Measurements from ENCODE around the gene SNRNP25. TPM values are rescaled to one million over a fixed set of nuclear protein-coding genes. Genes with fewer than 3 reads are reported as not detected.

Gene SNRNP25
- total and polyA plus RNA-seq, 4 experiments from 2014 or later, result 10.0 to 20.1 (median 11.3) TPM

- CTCF ChIA-PET (ENCODE audit: partially characterized antibody), result interaction anchor here (1.8 kb wide), 2 partner anchors 17 to 27 kb away, joined by 6 read pairs; no protein-coding TSS in a partner anchor
- H3K36me3 Mint-ChIP-seq, result peaks cover 0 to 5% of the 10 kb centered on the region in 2 donors
- H3K27me3 ChIP-seq (ENCODE audit: insufficient read depth, low read length), result no peaks in the 10 kb centered on the region
- no peaks in the 10 kb centered on the region for H3K9me3 Mint-ChIP-seq
- peaks cover 16 to 53% (median 37%) of the 10 kb centered on the region in 4 donors for H3K4me1 Mint-ChIP-seq
- H3K27me3 Mint-ChIP-seq, result peaks cover 2 to 3% of the 10 kb centered on the region in 2 donors
- peak overlapping the region in 1 of 2 donors; percentile 49 for H3K4me3 ChIP-seq (ENCODE audit: low read length in 2 of 2)
- peak overlapping the region in 5 of 7 donors; percentile 68 to 91 (median 86) for H3K27ac Mint-ChIP-seq
- H3K27ac ChIP-seq (ENCODE audit: low read depth, low read length), result no peak overlapping the region
- intact Hi-C loops (cut with micrococcal nuclease), result no loop called here
- H3K4me3 Mint-ChIP-seq, result peak overlapping the region; percentile 86 to 91 (median 90)
- POLR2A ChIA-PET (ENCODE audit: partially characterized antibody), result interaction anchor here (1.1 kb wide), 1 partner anchor 12 kb away, joined by 3 read pairs; no protein-coding TSS in a partner anchor
- peaks cover 36% of the 10 kb centered on the region for H3K4me1 ChIP-seq (ENCODE audit: insufficient read depth, low read length)
- H3K36me3 ChIP-seq (ENCODE audit: insufficient read depth, low read length), result peaks cover 5% of the 10 kb centered on the region
- no peaks in the 10 kb centered on the region for H3K9me3 ChIP-seq (ENCODE audit: control insufficient read depth in 1 of 2, low read length in 2 of 2)
- DNase-seq, result no peak
Observed at GRCh38 chr16:79151-80054, 25.8 kb downstream of the SNRNP25 start.

GRCh38 chr16:83060-83603 is 29.5 kb downstream of the SNRNP25 start:
- Histone ChIP-seq H3K27me3 (ENCODE audit: insufficient read depth, low read length) (no peaks in the 10 kb centered on the region), H3K4me1 (ENCODE audit: insufficient read depth, low read length) (peaks cover 29% of the 10 kb centered on the region), H3K9me3 (ENCODE audit: control insufficient read depth in 1 of 2, low read length in 2 of 2) (no peaks in the 10 kb centered on the region), H3K27ac (ENCODE audit: low read depth, low read length) (no peak overlapping the region), H3K4me3 (ENCODE audit: low read length in 2 of 2) (no peak overlapping the region), H3K36me3 (ENCODE audit: insufficient read depth, low read length) (peaks cover 5% of the 10 kb centered on the region)
- no peaks in the 10 kb centered on the region for H3K27me3 Mint-ChIP-seq
- CTCF ChIA-PET (ENCODE audit: partially characterized antibody), result interaction anchor here (3.0 kb wide), 1 partner anchor 14 kb away, joined by 9 read pairs; no protein-coding TSS in a partner anchor
- POLR2A ChIA-PET (ENCODE audit: partially characterized antibody), result no interaction called here
- no peaks in the 10 kb centered on the region for H3K9me3 Mint-ChIP-seq
- H3K27ac Mint-ChIP-seq, result peak overlapping the region in 3 of 7 donors; percentile 42 to 75 (median 46)
- H3K4me1 Mint-ChIP-seq, result peaks cover 13 to 45% (median 30%) of the 10 kb centered on the region in 4 donors
- intact Hi-C loops (cut with micrococcal nuclease), result no loop called here
- H3K36me3 Mint-ChIP-seq, result peaks cover 4 to 27% of the 10 kb centered on the region in 2 donors
- DNase-seq, result no peak
- H3K4me3 Mint-ChIP-seq, result no peak overlapping the region

DNA sequence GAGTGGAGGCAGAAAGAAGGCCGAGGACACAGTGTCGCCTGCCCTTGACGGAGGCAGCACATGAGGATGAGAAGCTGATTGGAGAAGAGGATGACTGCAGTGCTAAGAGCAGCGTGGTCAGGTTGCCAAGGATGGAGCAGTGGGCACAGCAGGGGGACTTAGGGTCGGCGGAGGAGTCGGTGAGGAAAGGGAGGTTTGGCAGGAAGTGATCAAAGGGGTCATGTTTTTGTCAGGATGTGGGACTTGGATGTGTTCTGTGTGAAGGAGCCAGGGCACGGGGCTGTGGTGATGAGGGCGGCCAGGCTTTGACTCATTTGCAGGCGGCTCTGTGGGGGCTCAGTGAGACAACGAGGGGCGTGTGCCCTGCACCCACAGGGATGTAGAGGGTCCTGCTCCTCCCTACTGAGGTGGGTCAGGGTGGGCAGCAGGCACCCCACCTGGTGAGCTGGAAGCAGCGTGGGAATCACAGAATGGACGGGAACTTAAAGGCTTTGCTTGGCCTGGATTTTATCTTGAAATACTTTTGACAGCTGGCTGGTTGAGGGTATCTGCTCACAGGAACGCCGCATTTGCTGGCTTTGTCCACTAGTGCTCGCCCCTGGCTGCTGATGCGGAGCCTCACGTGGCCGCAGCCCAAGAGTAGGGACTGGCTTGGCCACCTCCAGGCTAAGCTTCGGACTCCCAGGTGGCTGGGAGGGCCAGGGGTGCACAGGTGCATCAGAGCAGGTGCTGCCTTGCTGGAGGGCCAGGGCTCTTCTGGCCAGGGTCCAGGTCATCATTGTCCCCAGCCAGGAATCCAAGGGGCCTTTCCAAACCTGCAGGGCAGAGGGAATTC is 30.4 kb downstream of the SNRNP25 start:
- Mint-ChIP-seq H3K4me3 (peak overlapping the region in 6 of 8 donors; percentile 4 to 79 (median 56)), H3K4me1 (peaks cover 13 to 39% (median 24%) of the 10 kb centered on the region in 4 donors), H3K27ac (peak overlapping the region; percentile 9 to 95 (median 77)), H3K9me3 (no peaks in the 10 kb centered on the region), H3K36me3 (peaks cover 4 to 29% of the 10 kb centered on the region in 2 donors), H3K27me3 (no peaks in the 10 kb centered on the region)
- DNase-seq, result no peak
- Histone ChIP-seq H3K9me3 (ENCODE audit: control insufficient read depth in 1 of 2, low read length in 2 of 2) (no peaks in the 10 kb centered on the region), H3K4me3 (ENCODE audit: low read length in 2 of 2) (no peak overlapping the region), H3K4me1 (ENCODE audit: insufficient read depth, low read length) (peaks cover 23% of the 10 kb centered on the region), H3K36me3 (ENCODE audit: insufficient read depth, low read length) (peaks cover 9% of the 10 kb centered on the region), H3K27ac (ENCODE audit: low read depth, low read length) (no peak overlapping the region), H3K27me3 (ENCODE audit: insufficient read depth, low read length) (no peaks in the 10 kb centered on the region)
- POLR2A ChIA-PET (ENCODE audit: partially characterized antibody), result interaction anchor here (1.0 to 1.6 kb wide), 2 partner anchors 14 to 45 kb away, joined by 3 to 4 read pairs; no protein-coding TSS in a partner anchor
- CTCF ChIA-PET (ENCODE audit: partially characterized antibody), result interaction anchor here (0.6 to 3.0 kb wide), 5 partner anchors 11 to 23 kb away, joined by 3 to 9 read pairs (median 3); no protein-coding TSS in a partner anchor
- intact Hi-C loops (cut with micrococcal nuclease), result no loop called here

DNA sequence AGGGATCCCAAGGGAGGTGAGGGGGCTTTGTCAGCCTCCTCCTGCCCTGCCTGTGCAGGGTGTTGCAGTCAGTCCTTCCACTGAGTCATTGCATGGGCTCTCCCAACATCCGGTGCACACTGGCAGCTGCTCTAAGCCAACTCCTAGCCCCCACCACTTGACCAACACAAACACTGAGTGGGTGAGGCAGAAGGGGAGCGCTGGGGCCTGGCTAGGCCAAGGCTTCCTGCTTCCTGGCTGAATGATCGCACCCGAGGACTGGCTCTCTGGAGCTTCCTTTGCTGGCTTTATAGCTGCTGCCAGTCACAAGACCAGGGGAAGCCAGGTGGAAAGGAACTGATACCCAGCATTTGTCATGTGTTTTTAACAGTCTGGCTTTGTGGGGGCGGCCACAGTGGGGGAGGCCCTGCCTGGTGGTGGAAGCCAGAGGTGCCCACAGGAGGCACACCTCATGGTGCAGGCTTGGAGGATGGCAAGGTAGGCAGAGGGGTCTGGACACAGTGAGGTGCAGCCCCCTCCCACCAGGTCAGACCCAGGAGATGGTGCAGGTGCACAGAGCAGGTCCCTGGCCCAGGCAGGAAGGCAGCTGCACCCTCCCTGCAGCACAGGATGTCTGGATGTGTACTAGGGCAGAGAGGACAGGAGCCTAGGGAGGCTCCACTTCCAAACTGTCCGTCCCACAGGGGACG is 31.2 kb downstream of the SNRNP25 start:
- Histone ChIP-seq H3K27me3 (ENCODE audit: insufficient read depth, low read length) (no peaks in the 10 kb centered on the region), H3K4me3 (ENCODE audit: low read length in 2 of 2) (no peak overlapping the region), H3K4me1 (ENCODE audit: insufficient read depth, low read length) (peaks cover 20% of the 10 kb centered on the region), H3K9me3 (ENCODE audit: control insufficient read depth in 1 of 2, low read length in 2 of 2) (no peaks in the 10 kb centered on the region), H3K27ac (ENCODE audit: low read depth, low read length) (no peak overlapping the region), H3K36me3 (ENCODE audit: insufficient read depth, low read length) (peaks cover 5% of the 10 kb centered on the region)
- intact Hi-C loops (cut with micrococcal nuclease), result no loop called here
- H3K27me3 Mint-ChIP-seq, result no peaks in the 10 kb centered on the region
- peaks cover 4 to 29% of the 10 kb centered on the region in 2 donors for H3K36me3 Mint-ChIP-seq
- peak overlapping the region in 6 of 7 donors; percentile 9 to 86 (median 54) for H3K27ac Mint-ChIP-seq
- ChIA-PET CTCF (ENCODE audit: partially characterized antibody) (interaction anchor here (0.6 to 3.0 kb wide), 5 partner anchors 10 to 160 kb away, joined by 3 to 9 read pairs (median 3); no protein-coding TSS in a partner anchor), POLR2A (ENCODE audit: partially characterized antibody) (interaction anchor here (1.0 to 1.6 kb wide), 2 partner anchors 13 to 46 kb away, joined by 3 to 4 read pairs; no protein-coding TSS in a partner anchor)
- no peak for DNase-seq
- no peaks in the 10 kb centered on the region for H3K9me3 Mint-ChIP-seq
- peaks cover 10 to 31% (median 19%) of the 10 kb centered on the region in 4 donors for H3K4me1 Mint-ChIP-seq
- H3K4me3 Mint-ChIP-seq, result peak overlapping the region in 1 of 8 donors; percentile 29

DNA sequence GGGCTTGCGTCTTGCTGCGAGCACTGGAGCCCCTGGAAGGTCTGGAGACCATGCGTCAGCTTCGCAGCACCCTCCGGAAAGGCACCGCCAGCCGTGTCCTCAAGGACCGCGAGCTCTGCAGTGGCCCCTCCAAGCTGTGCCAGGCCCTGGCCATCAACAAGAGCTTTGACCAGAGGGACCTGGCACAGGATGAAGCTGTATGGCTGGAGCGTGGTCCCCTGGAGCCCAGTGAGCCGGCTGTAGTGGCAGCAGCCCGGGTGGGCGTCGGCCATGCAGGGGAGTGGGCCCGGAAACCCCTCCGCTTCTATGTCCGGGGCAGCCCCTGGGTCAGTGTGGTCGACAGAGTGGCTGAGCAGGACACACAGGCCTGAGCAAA is 31.8 kb downstream of the SNRNP25 start:
- CTCF ChIA-PET (ENCODE audit: partially characterized antibody), result interaction anchor here (0.6 to 3.0 kb wide), 4 partner anchors 11 to 160 kb away, joined by 3 to 9 read pairs (median 4); no protein-coding TSS in a partner anchor
- intact Hi-C loops (cut with micrococcal nuclease), result no loop called here

DNA sequence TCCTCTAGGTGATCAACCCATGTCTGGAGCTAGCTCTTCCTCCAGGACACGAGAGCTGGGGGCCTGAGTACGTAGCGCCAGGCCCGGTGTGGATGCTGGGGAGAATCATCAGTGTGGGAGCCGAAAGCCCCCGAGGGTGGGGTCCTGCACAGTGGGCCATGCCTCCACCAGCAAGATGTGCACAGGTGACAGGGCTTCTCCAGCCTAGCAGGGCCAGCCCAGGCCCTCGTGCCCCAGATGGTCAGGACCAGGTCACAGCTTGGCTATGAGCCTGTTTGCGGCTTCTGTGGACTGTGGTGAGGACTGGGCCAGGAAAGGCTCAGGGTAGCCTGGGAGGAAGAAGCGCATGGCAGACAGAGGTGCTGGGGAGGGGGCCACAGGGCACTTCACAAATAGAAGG is 32.2 kb downstream of the SNRNP25 start:
- Histone ChIP-seq H3K9me3 (ENCODE audit: control insufficient read depth in 1 of 2, low read length in 2 of 2) (no peaks in the 10 kb centered on the region), H3K27me3 (ENCODE audit: insufficient read depth, low read length) (no peaks in the 10 kb centered on the region), H3K36me3 (ENCODE audit: insufficient read depth, low read length) (peaks cover 4% of the 10 kb centered on the region), H3K4me3 (ENCODE audit: low read length in 2 of 2) (no peak overlapping the region), H3K27ac (ENCODE audit: low read depth, low read length) (no peak overlapping the region), H3K4me1 (ENCODE audit: insufficient read depth, low read length) (peaks cover 20% of the 10 kb centered on the region)
- DNase-seq, result no peak
- Mint-ChIP-seq H3K4me1 (peaks cover 10 to 26% (median 19%) of the 10 kb centered on the region in 4 donors), H3K27me3 (no peaks in the 10 kb centered on the region), H3K27ac (peak overlapping the region in 1 of 7 donors; percentile 18), H3K9me3 (no peaks in the 10 kb centered on the region), H3K4me3 (no peak overlapping the region), H3K36me3 (peaks cover 4 to 35% of the 10 kb centered on the region in 2 donors)
- intact Hi-C loops (cut with micrococcal nuclease), result no loop called here
- ChIA-PET POLR2A (ENCODE audit: partially characterized antibody) (no interaction called here), CTCF (ENCODE audit: partially characterized antibody) (interaction anchor here (1.6 kb wide), 1 partner anchor 21 kb away, joined by 6 read pairs; no protein-coding TSS in a partner anchor)

More for the DNA sequence above, 31.8 kb downstream of the SNRNP25 start:
- H3K4me1 Mint-ChIP-seq, result peaks cover 10 to 26% (median 19%) of the 10 kb centered on the region in 4 donors
- H3K4me3 Mint-ChIP-seq, result no peak overlapping the region
- peaks cover 4% of the 10 kb centered on the region for H3K36me3 ChIP-seq (ENCODE audit: insufficient read depth, low read length)
- DNase-seq, result no peak
- H3K4me3 ChIP-seq (ENCODE audit: low read length in 2 of 2), result no peak overlapping the region
- peaks cover 4 to 31% of the 10 kb centered on the region in 2 donors for H3K36me3 Mint-ChIP-seq
- POLR2A ChIA-PET (ENCODE audit: partially characterized antibody), result interaction anchor here (1.0 kb wide), 1 partner anchor 12 kb away, joined by 3 read pairs; no protein-coding TSS in a partner anchor
- H3K9me3 ChIP-seq (ENCODE audit: control insufficient read depth in 1 of 2, low read length in 2 of 2), result no peaks in the 10 kb centered on the region
- peak overlapping the region in 1 of 7 donors; percentile 9 for H3K27ac Mint-ChIP-seq
- H3K27ac ChIP-seq (ENCODE audit: low read depth, low read length), result no peak overlapping the region
- H3K4me1 ChIP-seq (ENCODE audit: insufficient read depth, low read length), result peaks cover 20% of the 10 kb centered on the region
- H3K27me3 ChIP-seq (ENCODE audit: insufficient read depth, low read length), result no peaks in the 10 kb centered on the region
- no peaks in the 10 kb centered on the region for H3K9me3 Mint-ChIP-seq
- no peaks in the 10 kb centered on the region for H3K27me3 Mint-ChIP-seq

Measured in CD4-positive, alpha-beta memory T cell (primary cell).